ENCODE measurements around the gene TOPBP1. TPM values are rescaled to one million over a fixed set of nuclear protein-coding genes. Genes with fewer than 3 reads are reported as not detected.
"Not testable (repeated sequence)": the region's sequence is repeated elsewhere in the genome, so short reads cannot be mapped to it uniquely, and the experiment has no call there.

The TOPBP1 gene
- total RNA-seq, 2 experiments from 2014 or later = 29.1 to 32.4 TPM

GRCh38 chr3:133669949-133670524 lies 8.3 kb upstream of the TOPBP1 start:
- H3K4me3 ChIP-seq (ENCODE audit: low read length) = no peak overlapping the region

GRCh38 chr3:133667118-133667517 lies 5.4 kb upstream of the TOPBP1 start:
- no peak for ATAC-seq (ENCODE audit: poor library complexity)
- no peak overlapping the region for H3K27ac Mint-ChIP-seq
- Histone ChIP-seq H3K4me1 (ENCODE audit: insufficient read depth, low read length) (peaks cover 13% of the 10 kb centered on the region), H3K27me3 (ENCODE audit: control insufficient read depth in 1 of 2, insufficient read depth in 2 of 2, low read length in 2 of 2) (peaks cover 0 to under 1% of the 10 kb centered on the region in 2 experiments), H3K36me3 (ENCODE audit: insufficient read depth, low read length) (no peaks in the 10 kb centered on the region), H3K27ac (ENCODE audit: low read depth in 1 of 2, low read length in 2 of 2) (no peak overlapping the region), H3K4me3 (ENCODE audit: low read length) (no peak overlapping the region), H3K9me3 (ENCODE audit: control insufficient read depth in 1 of 2, insufficient read depth in 1 of 2, low read length in 2 of 2) (no peaks in the 10 kb centered on the region)
- ChIA-PET POLR2A (no interaction called here), CTCF (interaction anchor here (0.6 kb wide), 1 partner anchor 140 kb away, joined by 3 read pairs; no protein-coding TSS in a partner anchor)
- no peak overlapping the region for H3K4me3 Mint-ChIP-seq
- H3K27me3 Mint-ChIP-seq = peaks cover 19% of the 10 kb centered on the region
- intact Hi-C loops (cut with DNase I, micrococcal nuclease) = loop anchor here (10.0 kb wide), 2 partner anchors 942 to 1252 kb away; partner anchors contain the start of genes DNAJC13 (in 1 of the 2) and NPHP3 (in 1 of the 2)
- H3K9me3 Mint-ChIP-seq = no peaks in the 10 kb centered on the region
- H3K36me3 Mint-ChIP-seq (ENCODE audit: low read depth) = peaks cover 2% of the 10 kb centered on the region
- TF ChIP-seq CTCF (IDR thresholded peaks at IDR 0.05) = no peak
- H3K4me1 Mint-ChIP-seq (ENCODE audit: low read depth) = peaks cover 17% of the 10 kb centered on the region
- DNase-seq = no peak

More at GRCh38 chr3:133669949-133670524, 8.3 kb upstream of the TOPBP1 start:
- CTCF ChIA-PET = no interaction called here
- H3K36me3 ChIP-seq (ENCODE audit: insufficient read depth, low read length) = no peaks in the 10 kb centered on the region
- intact Hi-C loops (cut with DNase I, micrococcal nuclease) = loop anchor here (10.0 kb wide), 2 partner anchors 945 to 1255 kb away; partner anchors contain the start of genes DNAJC13 (in 1 of the 2) and NPHP3 (in 1 of the 2)
- H3K4me1 Mint-ChIP-seq (ENCODE audit: low read depth) = peaks cover 8% of the 10 kb centered on the region
- H3K9me3 Mint-ChIP-seq = no peaks in the 10 kb centered on the region
- H3K4me3 Mint-ChIP-seq = no peak overlapping the region
- no peak for ATAC-seq (ENCODE audit: poor library complexity)
- POLR2A ChIA-PET = no interaction called here
- H3K27ac ChIP-seq (ENCODE audit: low read depth in 1 of 2, low read length in 2 of 2) = no peak overlapping the region
- H3K9me3 ChIP-seq (ENCODE audit: control insufficient read depth in 1 of 2, insufficient read depth in 1 of 2, low read length in 2 of 2) = peaks cover 0 to 11% of the 10 kb centered on the region in 2 experiments
- peaks cover 21 to 29% of the 10 kb centered on the region in 2 experiments for H3K27me3 ChIP-seq (ENCODE audit: control insufficient read depth in 1 of 2, insufficient read depth in 2 of 2, low read length in 2 of 2)
- no peak overlapping the region for H3K27ac Mint-ChIP-seq
- DNase-seq = no peak
- peaks cover 45% of the 10 kb centered on the region for H3K27me3 Mint-ChIP-seq
- no peaks in the 10 kb centered on the region for H3K36me3 Mint-ChIP-seq (ENCODE audit: low read depth)
- TF ChIP-seq CTCF (IDR thresholded peaks at IDR 0.05) = no peak
- peaks cover 7% of the 10 kb centered on the region for H3K4me1 ChIP-seq (ENCODE audit: insufficient read depth, low read length)

GRCh38 chr3:133665188-133665587 lies 3.4 kb upstream of the TOPBP1 start:
- Mint-ChIP-seq H3K36me3 (ENCODE audit: low read depth) (peaks cover 12% of the 10 kb centered on the region), H3K4me1 (ENCODE audit: low read depth) (peaks cover 32% of the 10 kb centered on the region)
- H3K27ac ChIP-seq (ENCODE audit: low read depth in 1 of 2, low read length in 2 of 2); H3K27me3 Mint-ChIP-seq; ATAC-seq (ENCODE audit: poor library complexity); H3K27ac Mint-ChIP-seq; H3K9me3 Mint-ChIP-seq; H3K27me3 ChIP-seq (ENCODE audit: control insufficient read depth in 1 of 2, insufficient read depth in 2 of 2, low read length in 2 of 2); H3K4me3 ChIP-seq (ENCODE audit: low read length); H3K36me3 ChIP-seq (ENCODE audit: insufficient read depth, low read length); DNase-seq; H3K4me3 Mint-ChIP-seq; H3K9me3 ChIP-seq (ENCODE audit: control insufficient read depth in 1 of 2, insufficient read depth in 1 of 2, low read length in 2 of 2); POLR2A ChIA-PET; CTCF ChIA-PET: not testable (repeated sequence)
- intact Hi-C loops (cut with DNase I, micrococcal nuclease) = loop anchor here (10.0 kb wide), 2 partner anchors 940 to 1250 kb away; partner anchors contain the start of genes DNAJC13 (in 1 of the 2) and NPHP3 (in 1 of the 2)
- peaks cover 23% of the 10 kb centered on the region for H3K4me1 ChIP-seq (ENCODE audit: insufficient read depth, low read length)

Data from CD4-positive, alpha-beta T cell (primary cell).